HepG2 (cell line): ENCODE results near the gene NPTXR. TPM values are rescaled to one million over a fixed set of nuclear protein-coding genes. Genes with fewer than 3 reads are reported as not detected.

Source experiments
- CERS6 ChIP-seq: sonication (generic); formaldehyde crosslinking; IDR thresholded peaks from 2 replicates; pipeline ENCODE4 v1.5.0; 2020; ENCODE audit warnings: missing genetic modification reagents
- CHCHD3 ChIP-seq: sonication (generic); formaldehyde crosslinking; IDR thresholded peaks from 2 replicates; pipeline ENCODE4 v1.8.0; 2022; ENCODE audit warnings: mild to moderate bottlenecking, missing genetic modification reagents, moderate library complexity
- DNMT1 ChIP-seq: sonication (generic); formaldehyde crosslinking; IDR thresholded peaks from 2 replicates; pipeline ENCODE4 v1.5.1; 2020; ENCODE audit warnings: mild to moderate bottlenecking, missing genetic modification reagents
- ETV5 ChIP-seq: IDR thresholded peaks from 2 replicates; pipeline ENCODE4 v1.6.1; 2018; ENCODE audit warnings: missing biosample characterization, missing genetic modification reagents, inconsistent platforms, borderline replicate concordance
- FOXC1 ChIP-seq: sonication (generic); formaldehyde crosslinking; IDR thresholded peaks from 2 replicates; pipeline ENCODE4 v1.8.0; 2022; ENCODE audit warnings: mild to moderate bottlenecking, missing genetic modification reagents, borderline replicate concordance
- GABPB1 ChIP-seq: IDR thresholded peaks from 2 replicates; pipeline ENCODE4 v1.6.1; 2016; ENCODE audit warnings: mild to moderate bottlenecking, missing genetic modification reagents, moderate library complexity, missing compliant biosample characterization
- HNF1A ChIP-seq, 2 experiments: sonication (generic) in 1 of 2; formaldehyde crosslinking in 1 of 2; IDR thresholded peaks; 2 replicates each; pipeline versions ENCODE4 v1.4.0 to v1.6.1; 2016 to 2020; ENCODE audit warnings: borderline replicate concordance in 1 of 2, low read depth in 1 of 2, mild to moderate bottlenecking in 1 of 2, missing genetic modification reagents in 1 of 2
- HOXA9 ChIP-seq: sonication (generic); formaldehyde crosslinking; IDR thresholded peaks from 2 replicates; pipeline ENCODE4 v1.8.1; 2022; ENCODE audit warnings: missing genetic modification reagents, mild to moderate bottlenecking, moderate library complexity, borderline replicate concordance
- KDM2A ChIP-seq: sonication (generic); formaldehyde crosslinking; IDR thresholded peaks from 2 replicates; pipeline ENCODE4 v1.4.0; 2020; ENCODE audit warnings: low read depth, missing genetic modification reagents, borderline replicate concordance
- NKX3-1 ChIP-seq: sonication (generic); formaldehyde crosslinking; IDR thresholded peaks from 2 replicates; pipeline ENCODE4 v1.5.0; 2020; ENCODE audit warnings: missing genetic modification reagents
- PITX1 ChIP-seq: sonication (generic); formaldehyde crosslinking; IDR thresholded peaks from 2 replicates; pipeline ENCODE4 v1.5.1; 2020; ENCODE audit warnings: mild to moderate bottlenecking, missing genetic modification reagents
- SIX4 ChIP-seq: sonication (generic); formaldehyde crosslinking; IDR thresholded peaks from 2 replicates; pipeline ENCODE4 v1.4.0; 2020; ENCODE audit warnings: missing genetic modification reagents
- SNAPC2 ChIP-seq: sonication (generic); formaldehyde crosslinking; IDR thresholded peaks from 2 replicates; pipeline ENCODE4 v1.8.1; 2022; ENCODE audit warnings: mild to moderate bottlenecking, missing genetic modification reagents
- ZBTB20 ChIP-seq: sonication (generic); formaldehyde crosslinking; IDR thresholded peaks from 2 replicates; pipeline ENCODE4 v1.8.1; 2023; ENCODE audit warnings: missing genetic modification reagents, low read depth, mild to moderate bottlenecking, borderline replicate concordance
- ZBTB7A ChIP-seq: sonication (generic); formaldehyde crosslinking; IDR thresholded peaks from 2 replicates; pipeline ENCODE4 v1.8.0; 2022; ENCODE audit warnings: mild to moderate bottlenecking, missing genetic modification reagents
- ZFP36L1 ChIP-seq: sonication (generic); formaldehyde crosslinking; IDR thresholded peaks from 2 replicates; pipeline ENCODE4 v1.8.0; 2022; ENCODE audit warnings: mild to moderate bottlenecking, missing genetic modification reagents, moderate library complexity
- ZFY ChIP-seq: sonication (generic); formaldehyde crosslinking; IDR thresholded peaks from 2 replicates; pipeline ENCODE4 v1.4.0; 2020; ENCODE audit warnings: missing genetic modification reagents
- ZNF224 ChIP-seq: sonication (generic); formaldehyde crosslinking; IDR thresholded peaks from 2 replicates; pipeline ENCODE4 v1.5.0; 2020; ENCODE audit warnings: mild to moderate bottlenecking, missing genetic modification reagents
- ZNF225 ChIP-seq: sonication (generic); formaldehyde crosslinking; IDR thresholded peaks from 2 replicates; pipeline ENCODE4 v1.4.0; 2020; ENCODE audit warnings: mild to moderate bottlenecking, missing genetic modification reagents
- ZNF3 ChIP-seq: IDR thresholded peaks from 2 replicates; pipeline ENCODE4 v1.7.0; 2017; ENCODE audit warnings: inconsistent platforms
- ZNF350 ChIP-seq: sonication (generic); formaldehyde crosslinking; IDR thresholded peaks from 2 replicates; pipeline ENCODE4 v1.4.0; 2020; ENCODE audit warnings: mild to moderate bottlenecking, low read depth, missing genetic modification reagents, borderline replicate concordance
- ZNF558 ChIP-seq: sonication (generic); formaldehyde crosslinking; IDR thresholded peaks from 2 replicates; pipeline ENCODE4 v1.9.0; 2022; ENCODE audit warnings: mild to moderate bottlenecking, missing genetic modification reagents, borderline replicate concordance
- ZNF740 ChIP-seq: sonication (generic); formaldehyde crosslinking; IDR thresholded peaks from 2 replicates; pipeline ENCODE4 v1.4.0; 2020; ENCODE audit warnings: missing genetic modification reagents
- ZNF777 ChIP-seq: sonication (generic); formaldehyde crosslinking; IDR thresholded peaks from 2 replicates; pipeline ENCODE4 v1.4.0; 2020; ENCODE audit warnings: missing genetic modification reagents
- ZNF839 ChIP-seq: sonication (generic); formaldehyde crosslinking; IDR thresholded peaks from 2 replicates; pipeline ENCODE4 v1.4.0; 2020; ENCODE audit warnings: missing genetic modification reagents, mild to moderate bottlenecking, borderline replicate concordance
- ZSCAN22 ChIP-seq: sonication (generic); formaldehyde crosslinking; IDR thresholded peaks from 2 replicates; pipeline ENCODE4 v1.4.0; 2020; ENCODE audit warnings: mild to moderate bottlenecking, missing genetic modification reagents
- polyA plus RNA-seq, 8 experiments: library from polyadenylated mRNA; depleted of rRNA in 3 of 8; stranded (reverse) in 7 of 8; unstranded in 1 of 8; fragments of >200 nt; fragmentation: Illumina TruSeq in 4 of 8; extraction: Trizol in 4 of 8; gene quantifications; 2 replicates each; pipeline versions ENCODE4 v1.2.1 to v1.2.3, GENCODE V29; 2011 to 2016; ENCODE audit warnings: low read depth in 4 of 8, missing spikeins in 1 of 8, mixed read lengths in 1 of 8; ENCODE audit not compliant: insufficient read depth in 1 of 8
- total RNA-seq, 5 experiments: library from RNA; depleted of rRNA; stranded (reverse); fragments of >200 nt; fragmentation: Illumina TruSeq; extraction: Trizol; gene quantifications; 2 replicates each; pipeline ENCODE4 v1.2.3, GENCODE V29; 2016; ENCODE audit warnings: low read depth in 1 of 5

NPTXR gene
- total and polyA plus RNA-seq, 2 of the 13 experiments (the other 11 are each of a cell fraction or from before 2014, with no cell fraction given), result 2.6 to 4.8 TPM

- TF ChIP-seq FOXC1 (CRISPR knock-in tag), result no peak
- no peak for TF ChIP-seq CHCHD3
- no peak for TF ChIP-seq ZNF3 (CRISPR knock-in tag)
- no peak for TF ChIP-seq ZNF350 (CRISPR knock-in tag)
- peak; percentile 61 for TF ChIP-seq ZFY (CRISPR knock-in tag)
- no peak for TF ChIP-seq CERS6
- no peak for TF ChIP-seq ETV5 (CRISPR knock-in tag)
- TF ChIP-seq HOXA9 (CRISPR knock-in tag), result 0 out of 2 replicates have a peak, but pooled peaks have one; percentile 41
- 0 out of 2 replicates have a peak, but pooled peaks have one; percentile 18 for TF ChIP-seq ZBTB20
- no peak for TF ChIP-seq DNMT1 (CRISPR knock-in tag)
- no peak for TF ChIP-seq PITX1
- TF ChIP-seq HNF1A (IDR thresholded peaks at IDR 0.05; ENCODE audit: low read depth), result no peak
- TF ChIP-seq HNF1A (CRISPR knock-in tag; IDR thresholded peaks at IDR 0.05; ENCODE audit: borderline replicate concordance), result peak; percentile 7; the same call in 1 of the 2 replicates
- no peak for TF ChIP-seq ZBTB7A (CRISPR knock-in tag)
- TF ChIP-seq ZNF558 (CRISPR knock-in tag), result peak; percentile 22; the same call in 1 of the 2 replicates
- TF ChIP-seq ZNF839 (CRISPR knock-in tag), result no peak
- no peak for TF ChIP-seq ZFP36L1 (CRISPR knock-in tag)
- no peak for TF ChIP-seq SNAPC2 (CRISPR knock-in tag)
- TF ChIP-seq ZNF777 (CRISPR knock-in tag), result peak; percentile 77
- TF ChIP-seq ZNF225 (CRISPR knock-in tag), result no peak
- TF ChIP-seq GABPB1 (CRISPR knock-in tag), result peak; percentile 45; the same call in 1 of the 2 replicates
- no peak for TF ChIP-seq ZSCAN22 (CRISPR knock-in tag)
- peak; percentile 38; the same call in 1 of the 2 replicates for TF ChIP-seq ZNF740 (CRISPR knock-in tag)
- no peak for TF ChIP-seq ZNF224 (CRISPR knock-in tag)
- TF ChIP-seq KDM2A (CRISPR knock-in tag), result peak; percentile 71; the same call in 1 of the 2 replicates
- no peak for TF ChIP-seq NKX3-1 (CRISPR knock-in tag)
- no peak for TF ChIP-seq SIX4 (CRISPR knock-in tag)
Measured at GRCh38 chr22:38871360-38872171, 27.7 kb upstream of the NPTXR start (continued).
